HL-60 (cell line): ENCODE measurements around the gene PMEPA1.

Experiments used
- DNase-seq, 2 experiments: peaks; one replicate each; pipeline ENCODE4 v3.0.0-alpha.2; 2010 to 2020; ENCODE audit warnings: low read depth in 1 of 2, low spot score in 1 of 2
- H3K27ac ChIP-seq: fragments of 250-450 bp; sonication (Bioruptor Pico); replicated peaks from 2 replicates; pipeline ENCODE4 v1.5.1; 2020; ENCODE audit warnings: mild to moderate bottlenecking, moderate library complexity
- H3K27me3 ChIP-seq: fragments of 250-450 bp; sonication (Bioruptor Pico); 2 replicates; pipeline ENCODE4 v1.5.1; 2021; ENCODE audit warnings: mild to moderate bottlenecking, moderate library complexity; ENCODE audit not compliant: insufficient read depth, poor library complexity, severe bottlenecking
- H3K4me3 ChIP-seq: replicated peaks from 2 replicates; pipeline ENCODE4 v1.5.1; 2011; ENCODE audit warnings: mild to moderate bottlenecking, control low read depth, low read length; ENCODE audit not compliant: insufficient read depth
- GABPA ChIP-seq: IDR thresholded peaks from 2 replicates; pipeline ENCODE4 v1.6.1; 2012; ENCODE audit warnings: low read depth
- POLR2AphosphoS5 ChIP-seq: IDR thresholded peaks from 2 replicates; pipeline ENCODE4 v1.6.1; 2012; ENCODE audit warnings: low read depth
- SPI1 ChIP-seq: IDR thresholded peaks from 2 replicates; pipeline ENCODE4 v1.6.1; 2012; ENCODE audit warnings: low read depth, mild to moderate bottlenecking, borderline replicate concordance
- TF ChIP-seq, protein P1 (sequence below): IDR thresholded peaks from one replicate; pipeline ENCODE4 v1.5.1; 2011; ENCODE audit warnings: low read length, control low read depth, inconsistent platforms; ENCODE audit not compliant: insufficient read depth
- TF ChIP-seq, protein P2 (sequence below): IDR thresholded peaks from 2 replicates; pipeline ENCODE4 v1.6.1; 2012; ENCODE audit warnings: low read depth; ENCODE audit not compliant: insufficient replicate concordance

PMEPA1 gene

DNA sequence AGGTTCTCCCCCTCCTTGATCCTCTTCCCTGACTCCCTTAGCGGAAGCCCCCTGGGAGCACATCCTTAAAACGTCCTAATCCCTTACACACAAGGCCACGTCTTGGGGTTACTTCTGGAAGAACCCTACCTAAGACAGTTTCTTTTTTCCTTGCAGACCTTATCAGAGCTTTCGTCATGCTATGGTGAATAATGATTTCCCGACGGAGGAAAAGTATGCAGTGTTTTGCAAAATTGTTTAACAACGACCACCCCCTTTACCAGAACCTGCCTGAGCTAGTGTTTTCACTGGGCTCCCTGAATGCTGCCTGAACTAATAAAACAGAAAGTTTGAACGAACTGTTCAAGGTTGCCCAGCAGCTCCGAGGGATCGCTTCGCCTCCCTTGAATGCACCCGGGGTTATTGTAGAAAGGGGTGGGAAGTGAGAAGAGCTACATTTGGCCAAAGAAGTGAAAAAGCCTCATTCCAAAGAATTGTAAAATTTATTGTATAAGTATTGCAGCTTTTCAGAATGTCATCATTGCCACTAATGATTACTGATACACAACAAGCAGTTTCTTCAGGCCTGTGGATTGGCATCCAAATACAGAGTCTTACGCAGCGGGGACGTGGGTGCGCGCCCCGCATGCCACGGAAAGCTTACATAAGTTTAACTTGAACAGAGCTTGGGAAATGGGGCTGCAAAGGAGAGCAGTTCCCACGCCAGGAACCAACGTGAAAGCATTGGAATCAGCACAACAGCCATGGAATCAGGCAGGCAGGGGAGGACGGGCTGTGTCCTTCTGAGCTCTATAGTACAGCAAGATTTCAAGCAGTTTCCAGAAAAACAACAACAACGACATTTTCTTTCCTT, 61.7 kb downstream of the PMEPA1 start:
- Histone ChIP-seq H3K27ac (no peak overlapping the region), H3K4me3 (no peak overlapping the region), H3K27me3 (peaks cover 8% of the 10 kb centered on the region)
- TF ChIP-seq SPI1 (no peak), POLR2AphosphoS5 (no peak)
- no peak for DNase-seq

DNA sequence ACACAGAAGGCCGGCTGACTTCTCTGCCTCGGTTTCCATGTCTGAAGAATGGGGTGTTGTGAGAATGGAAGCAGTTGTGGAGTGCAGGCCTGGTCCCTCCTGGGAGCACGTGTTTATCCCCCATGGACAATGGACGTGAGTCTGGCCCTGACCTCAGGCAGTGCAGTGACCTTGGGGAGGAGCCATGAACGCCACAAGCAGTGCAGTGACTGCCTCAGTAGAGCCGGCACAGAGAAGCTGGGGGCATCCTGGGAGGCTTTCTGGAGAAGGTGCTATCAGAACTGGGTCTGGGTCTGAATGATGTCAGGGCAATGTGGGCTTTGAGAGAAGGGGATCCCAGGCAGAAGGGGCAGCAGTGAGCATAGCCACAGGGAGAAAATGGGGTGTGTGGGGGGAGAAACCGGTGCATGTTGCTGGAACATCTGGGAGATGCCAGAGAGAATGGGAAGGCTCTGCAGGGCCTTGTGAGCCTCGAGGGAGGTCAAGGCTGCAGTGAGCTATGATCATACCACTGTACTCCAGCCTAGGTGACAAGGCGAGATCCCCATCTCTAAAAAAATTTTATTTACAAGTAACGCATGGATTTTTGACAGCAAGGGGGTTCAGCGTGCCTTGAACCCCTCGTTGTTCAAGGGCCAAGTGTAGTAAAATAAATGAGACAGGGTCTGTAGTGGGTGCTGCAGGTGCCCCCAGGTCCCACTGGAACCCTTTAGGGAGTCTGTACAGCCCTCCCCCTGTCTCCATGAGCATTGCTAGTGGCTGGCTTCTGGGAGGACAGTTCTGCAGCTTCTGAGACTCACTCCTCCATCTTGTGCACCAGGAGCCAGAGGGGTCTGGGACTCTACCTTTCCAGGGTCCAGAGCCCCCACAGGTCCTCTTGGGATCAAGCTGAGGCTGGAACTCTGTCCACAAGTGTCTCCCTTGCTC, 62.5 kb downstream of the PMEPA1 start:
- TF ChIP-seq, protein P1, sequence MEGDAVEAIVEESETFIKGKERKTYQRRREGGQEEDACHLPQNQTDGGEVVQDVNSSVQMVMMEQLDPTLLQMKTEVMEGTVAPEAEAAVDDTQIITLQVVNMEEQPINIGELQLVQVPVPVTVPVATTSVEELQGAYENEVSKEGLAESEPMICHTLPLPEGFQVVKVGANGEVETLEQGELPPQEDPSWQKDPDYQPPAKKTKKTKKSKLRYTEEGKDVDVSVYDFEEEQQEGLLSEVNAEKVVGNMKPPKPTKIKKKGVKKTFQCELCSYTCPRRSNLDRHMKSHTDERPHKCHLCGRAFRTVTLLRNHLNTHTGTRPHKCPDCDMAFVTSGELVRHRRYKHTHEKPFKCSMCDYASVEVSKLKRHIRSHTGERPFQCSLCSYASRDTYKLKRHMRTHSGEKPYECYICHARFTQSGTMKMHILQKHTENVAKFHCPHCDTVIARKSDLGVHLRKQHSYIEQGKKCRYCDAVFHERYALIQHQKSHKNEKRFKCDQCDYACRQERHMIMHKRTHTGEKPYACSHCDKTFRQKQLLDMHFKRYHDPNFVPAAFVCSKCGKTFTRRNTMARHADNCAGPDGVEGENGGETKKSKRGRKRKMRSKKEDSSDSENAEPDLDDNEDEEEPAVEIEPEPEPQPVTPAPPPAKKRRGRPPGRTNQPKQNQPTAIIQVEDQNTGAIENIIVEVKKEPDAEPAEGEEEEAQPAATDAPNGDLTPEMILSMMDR: no peak
- no peak overlapping the region for H3K27ac ChIP-seq
- peaks cover 8% of the 10 kb centered on the region for H3K27me3 ChIP-seq
- H3K4me3 ChIP-seq: no peak overlapping the region
- no peak for DNase-seq

DNA sequence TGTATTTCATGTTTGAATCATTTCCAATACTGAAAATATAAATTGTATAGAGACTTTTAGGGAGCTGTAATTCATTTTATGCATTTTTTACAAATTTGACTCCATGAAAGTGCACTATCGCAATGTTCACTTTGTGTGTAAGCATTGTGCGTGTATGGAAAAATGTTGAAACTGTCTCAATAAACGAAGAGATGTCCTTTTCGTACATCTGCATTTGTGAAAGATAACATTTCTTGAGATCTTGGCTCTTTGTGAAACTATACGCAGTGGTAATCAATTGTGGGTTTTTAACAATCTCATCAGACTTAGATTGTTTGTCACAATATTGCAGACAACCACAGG, 70.9 kb downstream of the PMEPA1 start:
- Histone ChIP-seq H3K27me3 (peaks cover 3% of the 10 kb centered on the region), H3K4me3 (no peak overlapping the region), H3K27ac (no peak overlapping the region)
- no peak for DNase-seq
- TF ChIP-seq POLR2AphosphoS5: no peak

DNA sequence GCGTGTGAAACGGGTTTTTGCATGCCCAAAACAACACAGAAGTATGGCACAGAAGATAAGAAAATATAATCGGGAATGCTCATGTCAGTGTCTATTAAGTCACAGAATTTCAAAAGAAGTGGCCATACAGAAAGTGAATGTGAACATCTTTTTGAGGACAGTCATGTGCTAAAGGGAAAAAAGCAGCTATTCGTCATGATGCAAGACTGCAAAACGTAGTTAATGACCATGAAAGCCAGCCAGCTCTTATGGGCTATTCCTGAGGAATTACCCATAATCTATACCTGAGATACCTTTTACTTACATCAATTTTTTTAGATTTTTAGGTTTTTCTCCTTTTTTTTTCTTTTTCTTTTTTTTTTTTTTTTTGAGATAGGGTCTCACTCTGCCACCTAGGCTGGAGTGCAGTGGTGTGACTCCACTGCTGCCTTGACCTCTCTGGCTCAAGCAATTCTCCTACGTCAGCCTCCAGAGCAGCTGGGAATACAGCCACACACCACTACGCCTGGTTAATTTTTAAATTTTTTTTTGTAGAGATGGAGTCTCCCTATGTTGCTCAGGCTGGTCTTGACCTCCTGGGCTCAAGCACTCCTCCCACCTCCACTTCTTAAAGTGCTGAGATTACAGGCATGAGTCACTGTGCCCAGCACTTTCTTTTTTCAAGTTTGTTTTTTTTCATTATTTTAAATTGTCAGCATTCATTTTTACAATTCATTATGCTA, 71.5 kb downstream of the PMEPA1 start:
- Histone ChIP-seq H3K27me3 (peaks cover 3% of the 10 kb centered on the region), H3K4me3 (no peak overlapping the region), H3K27ac (no peak overlapping the region)
- DNase-seq: no peak
- TF ChIP-seq GABPA: no peak

DNA sequence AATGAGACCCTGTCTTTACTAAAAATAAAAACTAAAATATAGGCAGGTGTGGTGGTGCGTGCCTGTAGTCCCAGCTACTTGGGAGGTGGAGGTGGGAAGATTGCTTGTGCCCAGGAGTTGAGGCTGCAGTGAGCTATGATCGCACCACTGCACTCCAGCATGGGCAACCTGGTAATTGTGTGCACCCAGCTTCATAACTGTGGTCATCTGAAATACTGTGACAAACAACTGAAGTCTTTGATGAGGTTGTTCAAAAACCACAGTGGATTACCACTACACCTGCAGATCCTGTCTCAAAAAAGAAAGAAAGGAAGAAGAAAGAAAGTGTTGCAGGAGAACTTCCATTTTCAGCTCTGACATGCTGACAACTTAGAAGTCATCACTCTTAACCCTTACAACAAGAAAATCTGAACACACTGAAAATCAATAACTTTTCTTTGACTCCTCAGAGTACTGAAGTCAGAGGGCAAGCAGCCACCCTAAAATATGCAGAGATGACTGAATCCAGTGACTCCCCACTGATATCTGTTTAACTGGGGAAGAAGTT, 75.8 kb downstream of the PMEPA1 start:
- H3K27ac ChIP-seq: no peak overlapping the region
- no peak for DNase-seq
- TF ChIP-seq POLR2AphosphoS5 (no peak), SPI1 (no peak), GABPA (no peak)
- TF ChIP-seq, protein P1: no peak
- TF ChIP-seq, protein P2, sequence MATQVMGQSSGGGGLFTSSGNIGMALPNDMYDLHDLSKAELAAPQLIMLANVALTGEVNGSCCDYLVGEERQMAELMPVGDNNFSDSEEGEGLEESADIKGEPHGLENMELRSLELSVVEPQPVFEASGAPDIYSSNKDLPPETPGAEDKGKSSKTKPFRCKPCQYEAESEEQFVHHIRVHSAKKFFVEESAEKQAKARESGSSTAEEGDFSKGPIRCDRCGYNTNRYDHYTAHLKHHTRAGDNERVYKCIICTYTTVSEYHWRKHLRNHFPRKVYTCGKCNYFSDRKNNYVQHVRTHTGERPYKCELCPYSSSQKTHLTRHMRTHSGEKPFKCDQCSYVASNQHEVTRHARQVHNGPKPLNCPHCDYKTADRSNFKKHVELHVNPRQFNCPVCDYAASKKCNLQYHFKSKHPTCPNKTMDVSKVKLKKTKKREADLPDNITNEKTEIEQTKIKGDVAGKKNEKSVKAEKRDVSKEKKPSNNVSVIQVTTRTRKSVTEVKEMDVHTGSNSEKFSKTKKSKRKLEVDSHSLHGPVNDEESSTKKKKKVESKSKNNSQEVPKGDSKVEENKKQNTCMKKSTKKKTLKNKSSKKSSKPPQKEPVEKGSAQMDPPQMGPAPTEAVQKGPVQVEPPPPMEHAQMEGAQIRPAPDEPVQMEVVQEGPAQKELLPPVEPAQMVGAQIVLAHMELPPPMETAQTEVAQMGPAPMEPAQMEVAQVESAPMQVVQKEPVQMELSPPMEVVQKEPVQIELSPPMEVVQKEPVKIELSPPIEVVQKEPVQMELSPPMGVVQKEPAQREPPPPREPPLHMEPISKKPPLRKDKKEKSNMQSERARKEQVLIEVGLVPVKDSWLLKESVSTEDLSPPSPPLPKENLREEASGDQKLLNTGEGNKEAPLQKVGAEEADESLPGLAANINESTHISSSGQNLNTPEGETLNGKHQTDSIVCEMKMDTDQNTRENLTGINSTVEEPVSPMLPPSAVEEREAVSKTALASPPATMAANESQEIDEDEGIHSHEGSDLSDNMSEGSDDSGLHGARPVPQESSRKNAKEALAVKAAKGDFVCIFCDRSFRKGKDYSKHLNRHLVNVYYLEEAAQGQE: no peak
- no peaks in the 10 kb centered on the region for H3K27me3 ChIP-seq
- no peak overlapping the region for H3K4me3 ChIP-seq
